Measurements from ENCODE around the gene OR52E6. TPM values are rescaled to one million over a fixed set of nuclear protein-coding genes. Genes with fewer than 3 reads are reported as not detected.

Gene OR52E6
- not detected for total RNA-seq (ENCODE audit: insufficient read depth, low replicate concordance)

DNA sequence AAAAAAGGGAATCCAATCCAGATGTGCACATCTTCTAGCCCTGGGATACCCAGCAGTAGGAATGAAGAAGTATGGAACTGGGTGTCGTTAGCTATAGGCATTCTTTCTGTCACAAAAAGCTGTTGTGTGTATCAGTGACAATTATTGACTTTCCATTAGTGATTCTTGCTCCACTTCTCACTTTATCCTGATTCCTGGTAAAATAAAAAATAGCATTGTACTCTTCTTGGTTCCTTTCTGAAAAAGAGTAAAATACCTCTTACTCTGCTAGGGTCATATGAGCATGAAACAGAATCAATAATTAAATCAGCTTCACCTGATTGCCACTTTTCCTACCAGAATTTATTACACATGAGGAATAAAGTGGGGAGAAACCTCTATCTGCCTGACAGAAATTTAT, at the start of gene OR52E6:
TSS of gene OR52E6 (minus strand) at position 101 of the 400 bp plus-strand sequence. CDS start at position 101, 0 bp downstream.
- no peak for DNase-seq (ENCODE audit: low spot score)

DNA sequence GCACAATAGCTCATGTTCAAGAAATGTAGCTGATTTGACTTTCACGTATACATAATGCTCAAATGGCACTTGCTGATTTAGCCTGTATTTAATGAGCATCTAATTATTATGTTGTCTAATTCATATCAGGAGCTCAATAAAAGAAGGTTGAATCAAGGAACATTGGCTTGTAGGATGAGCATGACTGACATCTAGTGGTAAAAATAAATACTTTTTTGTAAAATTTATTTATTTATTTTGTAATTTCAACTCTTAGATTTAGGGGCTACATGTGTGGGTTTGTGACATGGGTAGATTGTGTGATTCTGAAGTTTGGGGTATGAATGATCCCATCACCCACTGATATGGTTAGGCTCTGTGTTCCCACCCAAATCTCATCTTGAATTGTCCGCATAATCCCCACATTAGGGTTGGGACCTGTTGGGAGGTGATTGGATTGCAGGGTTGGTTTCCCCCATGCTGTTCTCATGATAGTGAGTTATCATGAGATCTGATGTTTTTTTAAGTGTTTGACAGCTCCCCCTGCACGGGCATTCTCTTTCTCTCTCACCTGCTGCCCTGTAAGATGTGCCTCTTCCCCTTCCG, 49.6 kb upstream of the OR52E6 start:
- DNase-seq (ENCODE audit: low spot score), result peak; percentile 4

DNA sequence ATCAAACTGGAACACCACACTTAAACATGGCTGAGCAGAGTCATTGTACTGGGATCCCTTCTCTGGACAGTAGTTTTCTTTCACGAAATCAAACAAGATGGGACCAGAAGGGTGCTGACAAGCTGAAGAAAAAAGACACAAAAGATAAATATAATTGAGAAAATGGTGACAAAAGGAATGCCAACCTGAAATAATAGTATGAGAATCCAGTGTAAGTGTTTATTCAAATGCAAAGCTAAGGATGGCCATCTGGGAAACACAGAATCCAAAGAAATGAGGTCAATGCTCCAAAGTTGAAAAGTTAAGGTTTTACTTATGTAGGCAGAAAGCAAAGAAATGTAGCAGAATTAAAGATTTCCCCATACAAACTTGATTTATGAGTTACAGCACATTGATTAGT, 46.0 kb upstream of the OR52E6 start:
- DNase-seq (ENCODE audit: low spot score), result no peak

- DNase-seq (ENCODE audit: low spot score), result no peak
Observed at GRCh38 chr11:5887172-5887571, 45.5 kb upstream of the OR52E6 start.

GRCh38 chr11:5881756-5882155, 40.1 kb upstream of the OR52E6 start:
- DNase-seq (ENCODE audit: low spot score), result no peak

DNA sequence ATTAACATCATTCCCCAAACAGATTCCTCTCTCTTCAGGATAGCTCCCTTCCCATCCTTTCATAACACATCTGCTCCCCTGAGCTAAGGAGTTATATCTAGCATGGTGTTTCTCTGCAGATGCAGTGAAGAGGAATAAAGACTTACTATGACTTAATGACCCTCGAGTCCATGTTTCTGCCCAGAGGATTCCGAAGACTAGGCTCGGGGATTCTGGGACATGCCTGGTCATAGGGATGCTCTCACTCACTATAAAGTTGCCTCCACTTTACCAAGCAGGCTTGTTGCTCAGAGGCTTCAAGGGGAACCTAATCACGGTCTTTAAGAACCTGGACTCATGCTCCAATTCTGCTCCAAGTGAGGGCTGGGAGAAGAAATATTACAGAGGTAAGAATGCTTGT, 38.6 kb upstream of the OR52E6 start, which contains the start of gene OR52E4:
TSS of gene OR52E4 (plus strand) at position 301 of the 400 bp plus-strand sequence. CDS start 3,664 bp downstream, outside the sequence.
- DNase-seq (ENCODE audit: low spot score), result no peak

- DNase-seq (ENCODE audit: low spot score), result peak; percentile 4
Observed at GRCh38 chr11:5878564-5878963, 36.9 kb upstream of the OR52E6 start.

DNA sequence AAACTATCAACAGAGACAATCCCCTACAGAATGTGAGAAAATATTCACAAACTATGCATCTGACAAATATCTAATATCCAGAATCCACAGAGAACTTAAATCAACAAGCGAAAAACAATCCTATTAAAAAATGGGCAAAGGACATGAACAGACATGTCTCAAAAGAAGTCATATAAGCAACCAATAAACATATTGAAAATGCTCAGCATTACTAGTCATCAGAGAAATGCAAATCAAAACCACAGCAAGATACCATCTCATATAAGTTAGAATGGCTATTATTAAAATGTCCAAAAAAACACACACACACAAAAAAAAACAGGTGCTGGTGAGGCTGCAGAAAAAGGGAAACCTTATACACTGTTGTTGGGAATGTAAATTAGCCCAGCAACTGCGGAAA, 24.1 kb upstream of the OR52E6 start:
- no peak for DNase-seq (ENCODE audit: low spot score)

GRCh38 chr11:5857590-5857989, 15.9 kb upstream of the OR52E6 start, which contains the start of gene OR52E8:
TSS of gene OR52E8 (minus strand) at chr11:5857690. CDS start at chr11:5857690, 0 bp downstream.
- no peak for DNase-seq (ENCODE audit: low spot score)

DNA sequence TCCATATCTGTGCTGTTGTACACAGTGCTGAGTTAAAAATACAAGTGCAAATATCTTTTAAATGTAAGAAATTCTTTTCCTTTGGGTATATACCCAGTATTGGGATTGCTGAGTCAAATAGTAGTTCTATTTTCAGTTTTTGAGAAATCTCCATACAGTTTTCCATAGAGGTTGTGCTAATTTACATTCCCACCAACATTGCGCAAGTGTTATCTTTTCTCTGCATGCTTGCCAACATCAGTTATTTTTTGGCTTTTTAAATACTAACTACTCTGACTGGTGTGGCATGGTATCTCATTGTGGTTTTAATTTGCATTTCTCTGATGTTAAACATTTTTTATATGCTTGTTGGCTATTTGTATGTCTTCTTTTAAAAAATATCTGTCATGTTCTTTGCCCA, 9.3 kb upstream of the OR52E6 start:
- no peak for DNase-seq (ENCODE audit: low spot score)

GRCh38 chr11:5847711-5848110, 6.0 kb upstream of the OR52E6 start:
- no peak for DNase-seq (ENCODE audit: low spot score)

DNA sequence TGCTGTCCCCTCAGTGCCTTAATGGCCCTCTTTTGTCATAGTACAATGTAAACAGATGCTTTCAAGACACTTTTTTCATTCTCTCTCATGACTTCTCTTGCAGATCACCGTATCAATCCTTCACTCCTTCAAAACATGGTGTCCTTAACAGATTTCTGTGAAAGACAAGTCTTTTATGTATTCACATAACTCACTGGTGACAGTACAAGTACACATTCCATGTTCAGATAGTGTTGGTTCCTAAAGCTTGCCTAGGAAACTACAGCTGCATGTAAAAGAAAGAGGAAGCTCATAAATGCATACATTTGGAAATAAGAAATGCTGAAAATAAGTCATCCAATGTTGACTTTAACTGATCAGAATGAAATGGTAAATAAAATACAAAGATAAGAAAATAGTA, 5.0 kb upstream of the OR52E6 start:
- no peak for DNase-seq (ENCODE audit: low spot score)

- DNase-seq (ENCODE audit: low spot score), result no peak
Observed at GRCh38 chr11:5837695-5838094, 4.0 kb downstream of the OR52E6 start.

DNA sequence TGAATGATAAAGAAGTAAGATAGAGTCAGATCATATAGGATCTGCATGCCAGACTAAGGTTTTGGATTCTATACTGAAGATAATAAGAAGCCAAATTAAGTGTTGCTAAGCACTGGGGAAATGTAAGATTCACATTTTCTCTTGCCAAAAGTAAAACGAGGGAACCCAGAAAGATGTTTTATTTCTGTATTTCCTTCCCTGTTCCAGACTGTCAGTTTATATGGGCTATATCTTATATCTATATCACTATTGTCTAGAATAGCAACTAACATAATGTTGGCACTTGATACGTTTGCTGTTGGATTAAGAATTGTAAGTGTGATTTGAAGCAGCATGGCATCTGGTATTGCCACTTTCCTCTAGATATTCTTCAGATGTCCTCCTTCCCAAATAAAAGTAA, 8.3 kb downstream of the OR52E6 start:
- no peak for DNase-seq (ENCODE audit: low spot score)

- DNase-seq (ENCODE audit: low spot score), result no peak
Observed at GRCh38 chr11:5831196-5831829, 10.4 kb downstream of the OR52E6 start.

GRCh38 chr11:5818245-5818886, 23.3 kb downstream of the OR52E6 start:
- no peak for DNase-seq (ENCODE audit: low spot score)

GRCh38 chr11:5815534-5815933, 26.2 kb downstream of the OR52E6 start:
- no peak for DNase-seq (ENCODE audit: low spot score)

- DNase-seq (ENCODE audit: low spot score), result no peak
Observed at GRCh38 chr11:5809905-5810795, 31.5 kb downstream of the OR52E6 start.

DNA sequence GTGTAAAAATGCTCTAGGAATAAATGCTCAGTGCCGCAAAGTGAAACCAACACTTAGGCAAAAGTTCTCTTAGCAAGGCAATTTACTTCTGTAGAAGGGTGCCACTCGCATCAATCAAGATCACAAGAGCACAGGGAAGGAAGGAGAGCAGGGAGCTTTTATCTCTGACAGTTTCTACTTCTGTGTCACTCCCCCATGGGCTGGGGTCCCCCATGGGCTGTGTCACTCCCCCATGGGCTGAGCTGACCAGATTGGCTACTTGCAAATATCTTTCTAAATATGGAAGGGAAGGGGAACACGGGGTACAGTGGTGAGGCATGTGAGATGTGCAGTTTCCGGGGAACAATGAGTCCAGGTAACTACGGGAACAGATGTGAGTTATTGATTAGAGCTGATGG, 32.6 kb downstream of the OR52E6 start:
- DNase-seq (ENCODE audit: low spot score), result no peak

DNA sequence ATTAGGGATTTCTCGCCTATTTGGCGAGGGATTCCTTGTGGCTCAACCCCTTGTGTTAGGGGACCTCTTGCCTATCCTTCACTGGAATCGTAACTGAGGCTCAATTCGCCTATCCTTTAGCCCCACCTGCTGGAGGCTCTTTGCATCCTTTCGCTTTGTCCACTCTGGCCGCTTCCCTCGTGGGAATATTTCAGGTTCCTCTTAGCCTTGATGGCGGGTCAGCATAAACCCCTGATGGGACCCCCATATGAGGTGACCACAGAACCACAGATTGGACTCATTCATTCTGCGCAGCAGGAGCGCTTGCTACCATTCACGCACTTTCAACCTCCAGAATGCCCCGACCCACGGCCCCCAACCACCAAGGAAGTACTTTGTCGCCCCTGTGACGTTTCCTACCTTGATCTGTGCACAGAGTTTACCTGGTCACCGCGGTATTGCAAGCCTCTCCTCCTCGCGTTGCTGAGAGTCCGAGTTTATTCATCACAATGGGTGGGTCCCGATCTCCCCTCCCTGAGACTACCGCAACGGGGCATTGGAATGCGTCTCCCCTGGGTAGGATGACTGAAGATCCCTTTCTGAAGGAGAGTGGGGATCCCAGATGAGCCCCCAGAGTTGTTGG, 33.1 kb downstream of the OR52E6 start, which contains the start of gene OR52N2:
TSS of gene OR52N2 (plus strand) at position 425 of the 622 bp plus-strand sequence. CDS start 11,412 bp downstream, outside the sequence.
- DNase-seq (ENCODE audit: low spot score), result peak; percentile 85

DNA sequence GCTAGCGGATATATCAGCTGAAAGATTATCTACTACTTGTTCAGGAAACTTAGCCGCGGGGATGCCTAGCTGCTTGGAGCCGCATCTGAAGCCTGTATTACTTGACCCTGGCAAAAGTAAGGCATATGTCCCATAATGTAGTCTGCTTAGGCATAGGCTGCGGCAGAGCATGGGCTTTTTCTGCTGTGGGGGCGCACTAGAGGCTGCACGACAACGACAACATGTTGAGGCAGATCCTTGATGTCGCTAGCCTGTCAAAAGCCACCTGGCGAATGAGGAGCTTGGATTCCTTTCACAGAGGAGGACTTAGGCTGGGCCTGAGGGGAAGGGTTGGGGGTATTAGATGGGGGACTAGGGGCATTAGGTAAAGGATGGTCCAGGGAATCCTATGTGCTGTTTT, 34.1 kb downstream of the OR52E6 start:
- DNase-seq (ENCODE audit: low spot score), result no peak
